NCI-H1436 (cell line): ENCODE data around the gene AP1S3.
"Not testable (repeated sequence)": the region's sequence is repeated elsewhere in the genome, so short reads cannot be mapped to it uniquely, and the experiment has no call there.

Experiments
- DNase-seq: peaks from one replicate; lab custom pipeline; 2025; lab: John Stamatoyannopoulos, UW

Gene AP1S3

DNA sequence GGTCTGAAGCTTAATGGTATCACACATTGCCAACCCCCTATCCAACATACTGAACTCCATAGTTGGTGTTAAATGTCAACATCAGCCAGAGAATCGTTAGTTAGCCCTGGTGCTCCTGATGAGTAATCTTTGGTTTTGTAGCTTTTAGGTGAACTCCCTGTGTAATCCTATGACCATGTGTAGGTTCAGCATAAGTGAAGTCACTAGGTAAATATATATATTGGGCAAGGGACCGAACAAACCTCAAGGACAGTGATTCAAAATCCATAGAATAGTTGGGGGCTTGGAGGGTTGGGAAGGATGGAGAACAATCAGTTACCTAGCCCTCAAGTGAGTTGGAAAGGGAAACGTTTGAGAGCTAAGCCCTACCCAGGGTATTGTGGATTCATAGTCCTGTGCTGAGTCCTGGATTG is 16.0 kb upstream of the AP1S3 start:
- DNase-seq, result no peak

DNA sequence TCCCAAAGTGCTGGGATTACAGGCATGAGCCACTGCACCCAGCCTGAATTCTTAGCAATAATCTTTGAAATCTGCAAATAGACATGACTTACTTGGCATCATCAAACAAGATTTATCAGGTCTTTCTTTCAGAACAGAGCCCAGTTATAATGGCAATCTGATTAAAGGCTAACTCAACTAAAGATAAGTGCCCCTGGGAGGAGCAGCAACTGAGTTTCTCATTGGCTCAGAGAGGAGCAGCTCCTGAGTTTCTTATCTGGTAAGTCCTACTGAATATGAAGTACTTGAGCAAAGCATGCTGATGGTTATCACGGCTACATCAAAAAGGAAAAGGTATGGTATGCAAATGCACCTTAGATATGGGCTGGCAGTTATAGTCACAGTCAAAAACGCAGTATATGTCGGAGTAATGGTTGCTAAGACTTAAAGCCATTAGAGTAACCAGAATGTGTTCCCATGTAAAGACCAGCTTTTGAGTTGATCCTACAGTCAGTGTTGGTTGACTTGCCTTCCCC is 15.0 kb upstream of the AP1S3 start:
- no peak for DNase-seq

DNA sequence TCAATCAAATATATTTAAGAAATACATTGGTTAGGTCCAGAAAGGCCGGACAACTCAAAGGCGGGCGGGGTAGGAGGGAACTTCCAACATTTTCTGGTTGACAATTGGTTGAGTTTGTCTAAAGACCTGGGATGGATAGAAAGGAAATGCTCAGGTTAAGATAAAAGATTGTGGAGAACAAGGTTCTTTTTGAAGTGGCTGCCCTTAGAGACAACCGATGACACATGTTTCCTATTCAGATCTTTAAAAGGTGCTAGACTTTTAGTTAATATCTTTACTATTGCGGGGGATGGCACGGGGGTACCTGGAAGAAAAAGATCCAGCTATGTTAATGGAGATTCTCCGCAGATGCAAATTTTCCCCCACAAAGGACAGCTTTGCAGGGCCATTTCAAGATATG is 10.0 kb upstream of the AP1S3 start:
- DNase-seq, result no peak

DNA sequence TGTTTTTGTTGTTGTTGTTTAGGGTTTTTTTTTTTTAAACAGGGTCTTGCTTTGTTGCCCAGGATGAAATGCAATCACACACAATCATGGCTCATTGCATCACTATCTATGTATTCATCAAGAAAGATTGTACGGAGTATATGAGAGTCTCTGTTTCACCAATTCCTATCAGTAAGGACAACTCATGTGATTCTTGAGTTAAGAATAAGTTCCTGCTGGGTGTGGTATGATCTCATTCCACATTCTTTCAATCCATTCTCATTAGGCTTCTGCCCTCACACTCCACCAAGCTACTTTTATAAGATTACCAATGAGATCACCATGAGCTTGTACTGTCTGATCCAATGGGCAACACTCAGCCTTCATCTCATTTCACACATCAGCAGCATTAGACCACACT is 9.1 kb upstream of the AP1S3 start:
- no peak for DNase-seq

DNA sequence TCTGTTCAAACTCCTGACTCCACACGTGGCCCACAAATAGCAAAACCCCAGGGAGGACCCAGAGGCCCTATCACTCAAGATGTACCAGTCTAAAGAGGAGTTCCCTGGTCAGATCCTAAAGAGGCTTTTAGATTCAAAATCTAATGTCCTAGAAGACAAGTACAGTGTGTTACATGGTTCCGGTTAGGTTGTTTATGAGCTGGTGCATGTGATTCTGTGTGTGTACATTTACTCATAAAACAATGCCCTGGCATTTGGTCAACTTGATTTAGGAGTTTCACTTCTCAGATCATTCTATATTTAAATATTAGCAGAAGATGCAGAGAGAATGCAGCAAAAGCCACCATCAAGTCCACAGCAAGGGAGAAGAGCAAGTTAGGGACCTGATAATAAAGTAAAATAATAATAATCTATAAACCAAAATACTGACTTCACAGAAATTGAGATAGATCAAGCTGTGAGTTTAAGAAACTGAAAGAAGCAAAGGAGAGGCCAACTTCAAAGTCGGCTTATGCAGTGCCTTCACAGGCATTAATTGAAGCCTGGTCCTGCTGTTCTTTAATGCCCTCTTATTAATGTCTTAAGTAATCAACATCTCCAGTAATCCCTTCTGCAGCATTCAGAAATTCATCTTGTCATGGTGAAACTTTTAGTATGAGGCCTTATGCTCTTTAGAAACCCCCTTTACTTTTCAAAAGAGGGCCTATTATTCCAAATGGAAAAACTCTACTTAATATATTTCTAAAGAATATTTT is 4.2 kb upstream of the AP1S3 start:
- DNase-seq, result no peak

DNA sequence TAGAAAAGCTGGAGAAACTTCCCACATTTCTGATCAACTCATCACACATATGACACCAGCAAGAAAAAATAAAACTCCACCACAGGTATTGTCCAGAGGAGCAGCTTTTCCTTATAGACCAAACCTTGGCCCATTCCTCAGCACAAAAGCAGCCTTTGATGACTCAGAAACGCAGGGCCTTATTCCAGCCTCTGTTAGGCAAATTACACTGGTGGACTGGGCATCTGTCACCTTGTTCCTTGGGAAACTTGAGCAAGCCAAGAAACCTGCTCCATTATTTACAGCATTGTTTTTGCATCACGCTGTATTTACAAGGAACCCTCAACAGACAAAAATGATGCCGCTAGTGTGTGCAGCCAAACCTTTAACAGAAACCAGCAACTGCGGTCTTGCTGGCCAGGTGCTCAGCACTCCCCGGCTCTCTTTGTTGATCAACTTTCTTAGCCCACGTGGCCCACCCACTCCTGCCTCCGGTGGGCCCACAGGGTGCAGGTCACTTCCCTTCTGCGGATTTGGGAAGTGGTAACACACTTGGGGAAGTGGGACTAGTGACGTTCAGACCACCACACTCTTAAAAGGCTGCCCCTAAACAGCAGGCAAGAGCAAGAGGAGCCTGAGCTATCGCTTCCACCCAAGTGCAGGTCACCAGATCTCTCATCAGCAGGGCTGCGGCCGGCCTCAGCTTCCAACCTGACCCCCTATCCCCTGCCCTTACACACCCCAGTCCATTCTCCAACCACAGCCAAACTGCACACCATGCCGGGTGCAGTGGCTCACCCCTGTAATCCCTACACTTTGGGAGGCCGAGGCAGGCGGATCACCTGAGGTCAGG is 1.5 kb downstream of the AP1S3 start:
- DNase-seq, result no peak

DNA sequence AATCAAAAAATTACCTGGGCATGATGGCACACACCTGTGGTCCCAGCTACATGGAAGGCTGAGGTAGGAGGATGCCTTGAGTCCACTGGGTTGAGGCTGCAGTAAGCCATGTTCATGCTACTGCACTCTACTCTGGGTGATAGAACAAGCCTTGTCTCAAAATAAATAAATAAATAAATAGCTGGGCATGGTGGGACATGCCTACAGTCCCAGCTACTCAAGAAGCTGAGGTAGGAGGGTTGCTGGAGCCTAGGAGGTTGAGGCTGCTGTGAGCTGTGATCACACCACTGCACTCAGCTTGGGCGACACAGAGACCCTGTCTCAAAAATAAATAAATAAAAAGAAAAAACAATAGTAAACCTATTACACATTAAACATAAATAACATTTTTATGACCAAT is 3.0 kb downstream of the AP1S3 start:
- DNase-seq, result no peak

DNA sequence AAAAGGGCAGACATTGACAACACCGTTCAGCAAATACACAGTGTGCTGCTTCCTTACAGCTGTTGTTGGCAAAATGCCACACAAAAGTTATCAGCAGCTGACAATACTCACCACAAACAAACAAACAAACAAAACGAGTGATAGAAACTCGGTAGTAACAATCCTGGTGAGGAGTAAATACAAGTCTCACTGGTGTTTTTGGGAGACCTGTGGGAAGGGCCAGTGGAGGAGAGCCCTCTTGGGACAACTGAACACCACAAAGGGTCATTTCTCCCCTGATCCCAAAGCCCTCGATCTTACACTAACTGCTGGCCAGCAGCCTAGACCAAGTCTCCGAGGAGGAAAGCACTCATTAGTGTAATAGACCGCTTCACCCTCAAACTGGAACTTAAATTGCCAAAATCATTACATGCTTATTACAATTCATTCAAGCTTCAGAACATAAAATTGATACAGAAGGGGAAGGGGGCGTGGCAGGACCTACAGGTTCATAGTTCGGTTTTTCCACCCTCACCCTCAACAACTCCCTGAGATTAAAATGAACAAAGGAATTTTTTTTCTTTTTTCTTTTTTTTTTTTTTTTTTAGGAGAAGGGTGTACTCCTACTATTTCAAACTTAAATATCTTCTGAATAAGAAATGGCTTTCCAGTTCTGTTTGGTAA is 5.0 kb downstream of the AP1S3 start:
- DNase-seq, result no peak

DNA sequence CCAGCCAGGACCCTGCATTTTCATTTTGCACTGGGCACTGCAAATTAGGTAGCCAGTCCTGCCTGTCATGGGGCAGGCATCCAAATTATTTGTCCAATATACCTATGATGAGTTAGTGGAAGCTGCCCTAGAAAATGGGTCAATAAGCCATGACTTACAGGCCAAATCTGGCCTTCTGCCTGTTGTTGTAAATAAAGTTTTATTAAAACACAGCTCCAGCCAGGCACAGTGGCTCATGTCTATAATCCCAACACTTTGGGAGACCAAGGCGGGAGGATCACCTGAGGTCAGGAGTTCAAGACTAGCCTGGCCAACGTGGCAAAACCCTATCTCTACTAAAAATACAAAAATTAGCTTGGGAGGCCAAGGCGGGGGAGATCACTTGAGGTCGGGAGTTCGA is 8.3 kb downstream of the AP1S3 start:
- DNase-seq, result no peak

DNA sequence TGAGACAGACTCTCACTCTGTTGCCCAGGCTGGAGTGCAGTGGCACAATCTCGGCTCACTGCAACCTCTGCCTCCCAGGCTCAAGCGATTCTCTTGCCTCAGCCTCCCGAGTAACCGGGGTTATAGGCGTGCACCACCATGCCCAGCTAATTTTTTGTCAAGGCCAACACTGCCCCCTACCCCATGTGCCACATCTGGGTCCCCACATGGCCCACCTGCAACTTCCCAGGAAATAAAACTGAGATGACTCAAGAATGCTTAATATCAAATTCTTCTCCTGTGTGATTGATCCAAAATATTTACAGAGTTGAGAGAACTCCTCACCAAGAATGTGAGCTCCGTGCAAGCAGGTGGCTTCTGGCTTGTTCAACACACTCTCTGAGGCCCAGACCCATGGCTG is 9.1 kb downstream of the AP1S3 start:
- no peak for DNase-seq

DNA sequence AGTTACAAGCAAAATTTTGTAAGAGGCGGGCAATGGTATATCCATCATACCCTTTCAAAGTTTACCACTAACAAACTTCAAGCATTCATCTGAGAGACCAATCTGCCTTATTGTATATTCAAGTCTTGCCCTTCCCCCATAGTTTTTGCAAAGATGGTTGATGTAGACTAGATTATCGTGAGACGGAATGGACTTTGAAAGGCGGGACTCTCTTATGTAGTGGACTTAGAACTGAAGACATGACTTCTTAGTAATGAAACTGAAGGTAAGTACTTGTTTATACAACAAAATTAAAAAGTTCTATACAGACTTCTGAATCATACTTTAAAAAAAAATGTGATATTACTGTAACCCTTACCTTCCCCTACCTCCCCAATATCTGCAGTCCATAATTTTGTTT is 10.4 kb downstream of the AP1S3 start:
- no peak for DNase-seq

DNA sequence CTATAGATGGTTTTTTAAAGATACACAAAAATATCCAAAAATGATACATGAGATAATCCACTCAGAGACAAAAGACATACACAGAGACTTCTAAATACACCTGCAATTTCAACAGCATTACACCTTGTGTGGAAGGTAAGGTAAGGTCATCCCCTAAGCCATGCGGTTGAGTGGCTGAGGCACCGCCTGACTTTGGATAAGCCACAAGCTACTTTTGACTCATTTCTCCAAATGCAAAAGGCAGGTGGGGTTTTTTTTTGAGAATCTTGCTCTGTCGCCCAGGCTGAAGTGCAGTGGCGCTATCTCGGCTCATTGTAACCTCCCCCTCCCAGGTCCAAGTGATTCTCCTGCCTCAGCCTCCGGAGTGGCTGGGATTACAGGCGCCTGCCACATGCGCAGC is 13.1 kb downstream of the AP1S3 start:
- DNase-seq, result no peak

DNA sequence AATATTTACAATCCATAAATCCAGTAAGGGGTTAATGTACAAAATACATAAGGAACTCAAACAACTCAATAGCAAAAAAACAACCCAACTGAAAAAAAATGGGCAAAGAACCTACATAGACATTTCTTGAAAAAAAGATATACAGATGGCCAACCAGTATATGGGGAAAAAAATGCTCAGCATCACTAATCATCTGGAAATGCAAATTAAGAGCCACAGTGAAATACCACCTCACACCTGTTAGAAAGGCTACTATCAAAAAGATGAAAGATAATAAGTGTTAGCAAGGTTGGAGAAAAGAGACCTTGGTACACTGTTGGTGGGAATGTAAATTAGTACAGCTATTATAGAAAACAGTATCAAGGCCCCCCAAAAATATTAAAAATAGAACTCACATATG is 14.6 kb downstream of the AP1S3 start:
- no peak for DNase-seq

DNA sequence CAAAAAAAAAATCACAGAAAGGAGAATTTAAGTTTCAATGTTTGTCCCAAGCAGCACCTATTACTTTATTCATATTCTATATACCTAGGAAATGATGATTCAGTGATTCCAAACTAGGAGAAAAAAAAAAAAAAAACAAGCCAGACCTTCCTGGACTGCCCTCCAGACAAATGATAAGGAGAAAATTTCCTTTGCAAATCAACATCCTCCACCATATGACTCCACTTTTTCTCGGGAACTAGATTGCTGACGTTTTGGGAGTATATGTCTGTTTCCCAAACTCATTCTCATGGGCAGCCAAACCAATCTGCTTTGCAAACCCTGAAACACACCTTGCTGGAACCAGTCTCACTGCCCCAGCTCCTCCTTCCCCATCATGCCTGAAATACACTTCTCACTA is 16.8 kb downstream of the AP1S3 start:
- DNase-seq, result no peak

DNA sequence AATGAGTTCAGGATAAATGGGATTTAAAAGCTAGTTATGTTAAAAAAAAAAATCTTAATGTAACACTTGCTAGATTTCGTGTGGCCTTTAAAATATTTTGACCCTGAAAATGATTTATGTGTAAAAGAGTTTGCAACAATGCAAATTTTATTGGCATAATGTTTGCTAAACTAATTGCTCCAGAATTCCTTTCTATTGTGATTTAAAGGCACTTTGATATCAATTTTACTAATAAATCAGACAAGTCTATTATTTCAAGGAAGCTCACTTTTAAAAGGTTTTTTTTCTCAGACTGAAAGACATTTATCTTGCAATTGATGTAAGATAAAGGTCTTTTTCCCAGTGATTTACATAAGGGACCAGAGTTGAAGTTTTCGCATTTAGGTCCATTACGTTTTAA is 17.5 kb downstream of the AP1S3 start:
- no peak for DNase-seq

DNA sequence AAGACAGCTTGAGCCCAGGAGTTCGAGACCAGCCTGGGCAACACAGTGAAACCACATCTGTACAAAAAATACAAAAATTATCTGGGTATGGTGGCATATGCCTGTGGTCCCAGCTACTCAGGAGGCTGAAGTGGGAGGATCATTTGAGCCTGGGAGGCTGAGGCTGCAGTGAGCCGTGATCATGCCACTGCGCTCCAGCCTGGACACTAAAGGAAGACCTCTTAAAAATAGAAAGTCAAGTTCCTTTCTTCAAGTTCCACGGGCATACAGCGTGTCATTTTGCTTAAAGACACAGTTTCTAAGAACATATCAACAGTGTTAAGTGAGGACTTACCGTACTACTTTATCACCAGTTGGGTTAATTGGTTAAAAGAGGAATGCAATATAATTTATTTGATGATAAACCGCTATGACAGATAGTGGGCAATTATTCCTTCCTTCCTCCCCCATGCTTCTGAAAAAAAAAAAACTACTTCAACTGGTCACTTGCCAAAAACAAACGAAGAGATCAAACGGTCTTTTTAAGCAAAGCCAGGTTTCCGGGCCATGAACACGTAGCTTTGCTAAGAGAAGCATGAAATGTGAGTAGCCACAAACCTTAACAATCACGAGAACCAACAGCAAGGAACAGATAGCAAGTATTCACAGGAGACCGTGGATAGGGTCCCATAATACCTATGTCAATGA is 21.4 kb downstream of the AP1S3 start:
- DNase-seq, result no peak

DNA sequence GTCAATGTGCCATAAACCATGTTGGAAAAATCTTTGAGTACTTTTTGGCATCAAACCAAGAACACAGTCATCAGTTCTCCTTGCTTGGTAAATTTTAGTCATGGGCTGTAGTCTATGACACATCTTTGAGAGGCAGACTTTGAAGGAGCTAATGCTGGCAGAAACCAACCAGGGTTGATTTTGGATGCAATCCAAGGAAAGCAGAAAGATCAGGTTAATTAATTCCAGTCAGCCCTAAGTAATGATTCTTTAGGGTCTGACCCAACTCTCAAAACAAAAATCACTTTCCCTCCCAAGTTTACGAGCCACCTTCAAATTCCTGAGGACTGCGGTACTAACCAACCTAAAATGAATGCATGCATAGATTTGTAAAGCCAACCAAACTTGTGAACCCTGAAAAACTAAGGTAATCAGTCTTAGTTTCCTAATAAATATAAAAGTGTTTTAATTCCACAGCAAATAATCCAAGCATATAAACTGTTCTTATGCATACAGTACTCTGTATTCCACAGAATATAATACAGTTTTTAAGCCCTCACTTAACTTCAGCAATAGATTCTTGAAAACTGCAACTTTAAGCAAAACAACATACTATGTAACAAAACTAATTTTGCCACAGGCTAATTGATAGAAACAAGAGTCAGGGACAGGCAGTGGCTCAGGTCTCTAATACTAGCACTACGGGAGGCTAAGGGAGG is 22.0 kb downstream of the AP1S3 start:
- DNase-seq, result peak; percentile 7

DNA sequence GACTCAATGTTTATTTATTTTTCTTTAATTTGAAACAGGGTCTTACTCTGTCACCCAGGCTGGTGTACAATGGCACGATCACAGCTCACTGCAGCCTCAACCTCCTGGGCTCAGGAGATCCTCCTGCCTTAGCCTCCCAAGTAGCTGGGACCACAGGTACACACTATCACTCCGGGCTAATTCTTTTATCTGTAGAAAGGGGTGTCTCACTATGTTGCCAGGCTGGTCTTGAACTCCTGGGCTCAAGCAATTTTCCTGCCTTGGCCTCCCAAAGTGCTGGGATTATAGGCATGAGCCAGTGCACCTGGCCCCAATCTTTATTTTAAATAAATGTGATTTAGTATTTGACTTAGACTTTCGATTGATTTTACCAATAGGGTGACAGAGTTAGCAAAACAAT is 22.6 kb downstream of the AP1S3 start:
- DNase-seq, result not testable (repeated sequence)

DNA sequence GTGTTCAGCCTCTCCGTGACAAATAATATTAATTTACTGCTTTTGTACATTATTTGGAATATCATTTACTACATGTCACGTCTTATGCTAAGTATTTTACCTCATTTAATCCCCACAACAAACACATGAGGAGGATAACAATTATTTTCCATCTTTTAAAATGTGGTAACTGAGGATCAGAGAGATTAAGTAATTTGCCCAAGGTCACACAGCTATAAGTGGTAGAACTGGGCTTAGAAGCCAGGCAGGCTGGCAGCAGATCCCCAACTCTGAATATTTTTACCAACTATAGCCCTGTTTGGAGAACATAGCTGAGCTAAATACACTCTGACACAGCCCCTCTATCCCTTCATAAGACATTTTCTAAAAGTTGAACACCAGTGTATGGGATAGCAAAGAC is 24.1 kb downstream of the AP1S3 start:
- no peak for DNase-seq

DNA sequence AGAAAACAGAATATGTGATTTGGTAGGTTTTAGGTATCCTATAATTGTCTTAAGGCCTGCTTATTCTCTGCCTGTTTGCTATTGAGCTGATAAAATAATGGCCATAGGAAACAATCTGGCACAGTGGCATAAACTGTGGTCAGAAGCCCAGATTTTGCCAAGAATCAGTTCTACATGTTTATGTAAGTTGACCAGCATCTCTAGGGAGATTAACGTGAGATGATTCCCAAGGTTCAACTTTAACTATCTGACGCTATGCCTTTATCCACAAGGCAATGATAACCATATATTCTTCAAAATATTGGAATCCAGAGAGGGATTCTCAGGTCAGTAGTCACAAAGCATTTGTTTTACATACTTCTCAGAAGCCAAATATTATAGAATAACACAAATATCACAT is 25.6 kb downstream of the AP1S3 start:
- no peak for DNase-seq

DNA sequence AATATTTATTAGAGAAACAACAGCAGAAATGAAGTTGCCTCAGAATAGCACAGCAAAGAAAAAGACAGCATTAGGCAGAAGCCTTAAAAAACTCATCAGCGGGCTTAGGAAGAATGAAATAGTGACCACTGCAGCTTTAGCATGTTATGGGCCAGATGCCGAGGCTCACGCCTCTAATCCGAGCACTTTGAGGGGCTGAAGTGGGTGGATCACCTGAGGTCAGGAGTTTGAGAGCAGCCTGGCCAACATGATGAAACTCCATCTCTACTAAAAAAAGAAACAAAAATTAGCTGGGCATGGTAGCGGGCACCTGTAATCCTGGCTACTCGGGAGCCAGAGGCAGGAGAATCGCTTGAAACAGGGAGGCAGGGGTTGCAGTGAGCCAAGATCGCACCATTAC is 32.4 kb downstream of the AP1S3 start:
- DNase-seq, result no peak

DNA sequence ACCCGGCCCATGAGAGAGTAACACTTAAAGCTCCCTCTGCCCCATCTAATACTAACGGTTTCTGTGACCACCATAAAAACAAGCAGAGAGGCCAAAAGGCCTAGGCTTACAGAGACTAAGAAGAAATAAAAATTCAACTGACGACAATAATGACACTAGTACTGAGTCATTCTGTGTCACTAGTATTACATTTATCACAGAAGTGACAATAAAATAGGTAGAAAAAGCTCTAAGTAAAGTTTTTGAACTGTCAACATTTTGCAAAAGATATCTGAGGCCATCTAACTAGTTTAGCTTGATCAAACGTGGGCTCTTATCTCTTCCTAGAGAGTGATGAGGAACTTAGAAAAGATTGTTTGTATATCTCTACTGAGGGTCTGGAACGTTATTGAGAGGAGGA is 35.6 kb downstream of the AP1S3 start:
- DNase-seq, result no peak
